HTR-8/SVneo (cell line): ENCODE results near the gene KCMF1.
"Not testable (repeated sequence)": the region's sequence is repeated elsewhere in the genome, so short reads cannot be mapped to it uniquely, and the experiment has no call there.

Source experiments
- DNase-seq: peaks from one replicate; pipeline ENCODE4 v3.0.0; 2011; ENCODE audit warnings: low spot score, mixed read lengths; ENCODE audit not compliant: insufficient read length
- FAIRE-seq: peaks from 2 replicates; lab custom pipeline; 2011; peaks lifted over from hg19 to GRCh38; lab: Jason Lieb, UNC

Gene KCMF1

GRCh38 chr2:84970868-84971509 lies at the start of gene KCMF1:
KCMF1 (plus strand) TSS chr2:84971161; CDS start chr2:84971452, 291 bp downstream.
- FAIRE-seq (no peak), DNase-seq (no peak)

GRCh38 chr2:84923009-84923408 lies 48.0 kb upstream of the KCMF1 start:
- no peak for FAIRE-seq
- no peak for DNase-seq

GRCh38 chr2:84924173-84925106 lies 46.5 kb upstream of the KCMF1 start:
- no peak for FAIRE-seq

GRCh38 chr2:84925336-84925723 lies 45.6 kb upstream of the KCMF1 start:
- DNase-seq = no peak
- FAIRE-seq = no peak

More at GRCh38 chr2:84924173-84925106, 46.5 kb upstream of the KCMF1 start:
- DNase-seq = no peak

GRCh38 chr2:84925724-84926376 lies 45.1 kb upstream of the KCMF1 start:
- FAIRE-seq (peak; percentile 94), DNase-seq (peak; percentile 81)

- FAIRE-seq (no peak), DNase-seq (no peak)
These were observed 43.7 kb upstream of the KCMF1 start for GRCh38 chr2:84927275-84927627.

- FAIRE-seq = no peak
- no peak for DNase-seq
These were observed 39.6 kb upstream of the KCMF1 start for GRCh38 chr2:84931384-84931821.

- FAIRE-seq (no peak), DNase-seq (no peak)
These were observed 32.6 kb upstream of the KCMF1 start for GRCh38 chr2:84938194-84938879.

- no peak for DNase-seq
- no peak for FAIRE-seq
These were observed 31.4 kb upstream of the KCMF1 start for GRCh38 chr2:84939426-84940087.

GRCh38 chr2:84940088-84940470 lies 30.9 kb upstream of the KCMF1 start:
- no peak for FAIRE-seq

GRCh38 chr2:84940831-84941412 lies 30.0 kb upstream of the KCMF1 start:
- DNase-seq = no peak
- no peak for FAIRE-seq

More at GRCh38 chr2:84940088-84940470, 30.9 kb upstream of the KCMF1 start:
- DNase-seq = no peak

- DNase-seq (no peak), FAIRE-seq (no peak)
These were observed 28.8 kb upstream of the KCMF1 start for GRCh38 chr2:84942166-84942565.

GRCh38 chr2:84942964-84943421 lies 28.0 kb upstream of the KCMF1 start:
- FAIRE-seq (no peak), DNase-seq (no peak)

GRCh38 chr2:84944295-84944909 lies 26.6 kb upstream of the KCMF1 start:
- FAIRE-seq (no peak), DNase-seq (no peak)

- not testable (repeated sequence) for FAIRE-seq, DNase-seq
These were observed 25.1 kb upstream of the KCMF1 start for GRCh38 chr2:84945838-84946203.

GRCh38 chr2:84946204-84947009 lies 24.6 kb upstream of the KCMF1 start:
- FAIRE-seq = peak; percentile 83
- DNase-seq = peak; percentile 77

GRCh38 chr2:84947010-84947593 lies 23.9 kb upstream of the KCMF1 start:
- no peak for DNase-seq
- no peak for FAIRE-seq

- FAIRE-seq = no peak
- no peak for DNase-seq
These were observed 17.4 kb upstream of the KCMF1 start for GRCh38 chr2:84953535-84953934.
